NB4 (cell line): ENCODE results near the gene ST6GALNAC2.

Experiments used
- CTCF ChIP-seq: IDR thresholded peaks from one replicate; pipeline ENCODE4 v1.5.1; 2012; ENCODE audit warnings: low read depth, low read length
- MAX ChIP-seq: IDR thresholded peaks from 2 replicates; pipeline ENCODE4 v1.6.1; 2011; ENCODE audit warnings: low read depth, low read length
- MYC ChIP-seq: IDR thresholded peaks from 2 replicates; pipeline ENCODE4 v1.6.1; 2011; ENCODE audit warnings: low read depth, low read length
- POLR2A ChIP-seq: IDR thresholded peaks from 2 replicates; pipeline ENCODE4 v1.6.1; 2011; ENCODE audit warnings: mild to moderate bottlenecking; ENCODE audit not compliant: insufficient read length; ENCODE audit errors: extremely low read depth

GRCh38 chr17:76570457-76570856 lies 15.2 kb downstream of the ST6GALNAC2 start:
- no peak for TF ChIP-seq CTCF
- no peak for TF ChIP-seq POLR2A
- no peak for TF ChIP-seq MAX
- TF ChIP-seq MYC = no peak
